GM18519 (cell line): Measurements from ENCODE around the gene SIM2.

Experiments used
- ATAC-seq: cut with Tn5 transposase; IDR thresholded peaks from one replicate; pipeline ENCODE4 v1.9.1; 2021; ENCODE audit warnings: mild to moderate bottlenecking, moderate library complexity; ENCODE audit not compliant: unreplicated experiment, low FRiP score

Gene SIM2

DNA sequence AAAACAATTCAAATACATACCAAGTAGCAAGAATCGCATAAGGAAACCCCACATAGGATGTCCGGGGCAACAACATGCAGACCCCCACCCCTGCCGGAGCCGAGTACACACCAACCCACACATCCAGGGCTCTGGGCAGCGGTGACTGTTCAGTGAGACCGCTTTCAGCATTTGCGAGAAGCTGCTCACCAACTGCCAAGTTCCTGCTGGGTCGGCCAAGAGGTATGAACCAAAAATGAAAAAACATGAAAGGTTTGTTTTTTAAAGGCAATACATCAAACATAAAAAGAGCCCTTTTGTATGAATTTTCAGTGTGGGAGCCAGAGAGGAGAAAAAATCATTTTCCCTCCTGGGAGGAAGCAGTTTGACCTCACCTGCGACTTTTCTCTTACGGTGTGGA is 92.3 kb downstream of the SIM2 start:
- ATAC-seq, result no peak

DNA sequence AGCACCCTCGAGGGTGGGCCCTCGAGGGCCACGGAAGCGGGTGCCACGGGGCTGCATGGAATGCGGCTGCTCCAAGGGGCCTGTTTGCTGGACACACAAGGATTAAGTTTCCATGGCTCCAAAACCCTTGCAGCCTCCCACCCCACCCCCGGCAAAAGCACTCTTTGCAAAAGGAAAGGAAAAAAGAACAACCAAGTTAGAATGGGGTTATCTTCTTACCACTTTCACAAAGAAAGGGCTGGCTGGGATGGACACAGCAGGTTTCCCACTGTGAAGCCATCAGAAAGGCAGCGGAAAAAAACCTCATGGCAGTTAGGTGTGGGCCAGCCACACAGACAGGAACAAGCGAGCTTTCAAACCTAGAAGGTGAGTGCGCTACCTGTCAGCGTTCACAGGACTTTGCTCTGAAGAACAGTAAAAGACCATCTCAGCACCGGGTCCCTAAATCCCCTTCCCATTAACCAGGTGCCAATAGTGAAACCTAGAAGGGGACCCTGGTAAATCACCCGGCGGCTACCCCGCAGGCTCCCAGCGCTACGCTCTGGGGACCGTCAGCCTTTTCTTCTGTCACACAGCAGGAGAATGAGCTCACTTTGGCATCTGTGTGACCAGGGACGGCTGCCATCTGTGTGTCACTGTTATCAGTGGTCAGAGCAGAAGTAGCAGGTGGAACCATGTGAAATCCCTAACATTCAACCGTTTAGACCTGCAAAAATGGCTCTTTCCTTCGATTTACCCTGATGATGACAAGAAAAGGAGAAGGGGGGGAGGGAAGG is 93.0 kb downstream of the SIM2 start:
- ATAC-seq, result no peak

DNA sequence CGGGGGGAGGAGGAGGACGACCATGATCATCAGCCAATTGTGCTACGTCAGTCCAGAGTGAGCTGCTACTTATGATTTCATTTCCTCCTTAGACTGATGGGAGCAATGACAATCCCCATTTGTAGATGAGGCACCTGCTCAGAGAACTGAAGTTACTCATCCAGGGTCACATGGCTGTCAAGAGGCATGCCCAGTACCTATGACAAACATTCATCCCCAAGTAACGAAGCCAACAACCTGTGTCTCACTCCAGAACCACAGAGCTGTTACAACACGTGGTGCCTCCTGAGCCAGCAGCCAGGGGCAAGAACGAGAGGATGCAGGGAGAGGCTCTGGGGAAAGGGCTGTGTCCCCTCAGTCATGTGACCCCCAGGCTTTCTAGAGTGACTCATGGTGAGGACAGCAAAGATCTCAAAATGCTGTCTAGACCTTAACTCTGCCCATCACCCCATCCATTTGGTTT is 93.6 kb downstream of the SIM2 start:
- no peak for ATAC-seq

- no peak for ATAC-seq
Measured at GRCh38 chr21:36796070-36796469, 97.2 kb downstream of the SIM2 start.

DNA sequence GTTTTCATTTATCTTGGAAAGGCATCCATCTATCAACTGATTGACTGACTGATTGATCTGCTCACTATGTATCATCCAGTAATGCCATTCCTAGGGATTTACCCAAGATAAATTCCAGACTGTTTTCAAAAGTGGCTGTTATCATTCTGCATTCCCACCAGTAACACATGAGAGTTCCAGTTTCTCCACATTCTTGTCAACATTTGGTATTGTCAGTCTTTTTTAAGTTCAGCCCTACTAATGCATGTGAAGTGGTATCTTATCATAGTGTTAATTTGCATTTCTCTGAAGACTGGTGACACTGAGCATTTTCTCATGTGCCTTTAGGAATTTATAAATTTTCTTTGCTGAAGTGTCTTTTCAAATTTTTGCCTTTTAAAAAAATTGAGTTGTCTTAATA is 99.6 kb downstream of the SIM2 start:
- no peak for ATAC-seq
